MG63 (cell line): ENCODE measurements around the gene CEACAM3. TPM values are rescaled to one million over a fixed set of nuclear protein-coding genes. Genes with fewer than 3 reads are reported as not detected.

Experiments used
- DNase-seq: peaks from one replicate; pipeline ENCODE4 v3.0.0-alpha.2; 2020
- H3K27me3 ChIP-seq: fragments of 250-450 bp; sonication (Bioruptor Pico); 2 replicates; pipeline ENCODE4 v1.5.1; 2020; ENCODE audit warnings: mild to moderate bottlenecking, moderate library complexity
- H3K36me3 ChIP-seq: fragments of 250-450 bp; sonication (Bioruptor Pico); 2 replicates; pipeline ENCODE4 v1.5.1; 2020; ENCODE audit warnings: mild to moderate bottlenecking, moderate library complexity
- H3K4me3 ChIP-seq: fragments of 250-450 bp; sonication (Bioruptor Pico); 2 replicates; pipeline ENCODE4 v1.5.1; 2020; ENCODE audit warnings: mild to moderate bottlenecking, moderate library complexity
- H3K9me3 ChIP-seq: fragments of 250-450 bp; sonication (Bioruptor Pico); 2 replicates; pipeline ENCODE4 v1.5.1; 2020; ENCODE audit warnings: mild to moderate bottlenecking, moderate library complexity
- total RNA-seq: library from RNA; depleted of rRNA; stranded (reverse); fragments of >200 nt; shearing (Covaris generic); gene quantifications from 2 replicates; pipeline ENCODE4 v1.2.3, GENCODE V29; 2014; ENCODE audit warnings: low replicate concordance

CEACAM3 gene
- total RNA-seq, 1 experiment from 2014 or later: not detected

- Histone ChIP-seq H3K36me3 (no peaks in the 10 kb centered on the region), H3K9me3 (no peaks in the 10 kb centered on the region)
- DNase-seq: no peak
Observed at GRCh38 chr19:41811981-41812380, 15.6 kb downstream of the CEACAM3 start.

DNA sequence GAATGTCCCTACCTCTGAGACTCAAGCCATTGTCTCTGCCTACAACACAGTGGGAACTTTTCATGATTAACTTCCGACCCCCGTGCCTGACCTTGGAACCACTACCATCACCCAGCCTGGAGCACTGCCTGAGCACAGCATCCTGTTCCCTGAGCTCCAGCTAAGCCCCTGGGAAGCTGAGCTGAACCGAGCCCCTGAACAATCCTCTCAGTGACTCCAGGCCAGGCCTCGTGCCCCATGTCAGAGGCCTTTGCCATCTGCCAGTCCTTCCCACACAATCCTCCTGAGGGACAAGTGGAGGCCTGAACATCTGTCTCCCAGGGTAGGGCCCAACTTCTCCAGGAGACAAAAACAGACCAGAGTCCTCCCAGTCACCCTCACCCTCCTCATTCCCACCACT, 17.5 kb downstream of the CEACAM3 start:
- no peaks in the 10 kb centered on the region for H3K36me3 ChIP-seq
- peaks cover 24% of the 10 kb centered on the region for H3K27me3 ChIP-seq
- DNase-seq: no peak
- no peaks in the 10 kb centered on the region for H3K9me3 ChIP-seq
- no peak overlapping the region for H3K4me3 ChIP-seq

More at GRCh38 chr19:41811981-41812380, 15.6 kb downstream of the CEACAM3 start:
- H3K27me3 ChIP-seq: peaks cover 16% of the 10 kb centered on the region
- H3K4me3 ChIP-seq: no peak overlapping the region

DNA sequence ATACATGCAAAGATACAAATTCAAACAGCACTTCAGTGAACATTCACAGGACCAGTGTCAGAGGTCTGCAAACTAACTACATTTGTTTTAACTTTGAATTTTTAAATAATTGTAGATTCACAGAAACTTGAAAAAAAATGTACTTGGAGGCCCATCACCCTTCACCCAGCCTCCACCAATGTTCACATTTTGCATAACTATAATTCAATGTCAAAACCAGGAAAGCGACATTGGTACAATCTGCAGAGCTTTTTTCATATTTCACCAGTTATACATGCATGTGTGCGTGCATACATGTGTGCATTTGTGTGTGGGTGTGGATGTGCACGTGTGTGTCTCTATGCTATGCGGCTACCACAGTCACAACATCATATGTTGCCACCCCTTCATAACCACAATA, 18.9 kb downstream of the CEACAM3 start:
- no peaks in the 10 kb centered on the region for H3K9me3 ChIP-seq

DNA sequence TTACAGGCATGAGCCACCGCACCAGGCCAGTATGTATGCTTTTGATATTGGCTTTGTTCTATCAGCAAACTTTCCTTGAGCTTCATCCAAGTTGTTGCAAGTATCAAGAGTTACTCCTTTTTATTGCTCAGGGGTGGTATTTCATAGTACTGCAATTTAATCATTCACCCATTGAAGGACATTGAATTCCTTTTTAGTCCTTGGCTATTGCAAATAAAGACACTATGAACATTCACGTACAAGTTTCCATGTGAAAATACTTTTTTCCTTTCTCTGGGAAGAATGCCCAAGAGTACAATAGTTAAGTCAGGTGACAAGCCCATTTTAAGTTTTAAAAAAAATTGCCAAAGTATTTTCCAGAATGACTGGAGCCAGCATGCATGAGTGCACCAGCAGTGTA, 20.4 kb downstream of the CEACAM3 start:
- Histone ChIP-seq H3K27me3 (peaks cover 40% of the 10 kb centered on the region), H3K36me3 (no peaks in the 10 kb centered on the region), H3K9me3 (no peaks in the 10 kb centered on the region), H3K4me3 (no peak overlapping the region)
- no peak for DNase-seq

More for the DNA sequence above, 18.9 kb downstream of the CEACAM3 start:
- Histone ChIP-seq H3K27me3 (peaks cover 30% of the 10 kb centered on the region), H3K36me3 (no peaks in the 10 kb centered on the region), H3K4me3 (no peak overlapping the region)
- DNase-seq: no peak

GRCh38 chr19:41821003-41821735, 24.8 kb downstream of the CEACAM3 start:
- H3K36me3 ChIP-seq: no peaks in the 10 kb centered on the region
- H3K9me3 ChIP-seq: no peaks in the 10 kb centered on the region
- DNase-seq: no peak
- no peak overlapping the region for H3K4me3 ChIP-seq
- peaks cover 34% of the 10 kb centered on the region for H3K27me3 ChIP-seq

DNA sequence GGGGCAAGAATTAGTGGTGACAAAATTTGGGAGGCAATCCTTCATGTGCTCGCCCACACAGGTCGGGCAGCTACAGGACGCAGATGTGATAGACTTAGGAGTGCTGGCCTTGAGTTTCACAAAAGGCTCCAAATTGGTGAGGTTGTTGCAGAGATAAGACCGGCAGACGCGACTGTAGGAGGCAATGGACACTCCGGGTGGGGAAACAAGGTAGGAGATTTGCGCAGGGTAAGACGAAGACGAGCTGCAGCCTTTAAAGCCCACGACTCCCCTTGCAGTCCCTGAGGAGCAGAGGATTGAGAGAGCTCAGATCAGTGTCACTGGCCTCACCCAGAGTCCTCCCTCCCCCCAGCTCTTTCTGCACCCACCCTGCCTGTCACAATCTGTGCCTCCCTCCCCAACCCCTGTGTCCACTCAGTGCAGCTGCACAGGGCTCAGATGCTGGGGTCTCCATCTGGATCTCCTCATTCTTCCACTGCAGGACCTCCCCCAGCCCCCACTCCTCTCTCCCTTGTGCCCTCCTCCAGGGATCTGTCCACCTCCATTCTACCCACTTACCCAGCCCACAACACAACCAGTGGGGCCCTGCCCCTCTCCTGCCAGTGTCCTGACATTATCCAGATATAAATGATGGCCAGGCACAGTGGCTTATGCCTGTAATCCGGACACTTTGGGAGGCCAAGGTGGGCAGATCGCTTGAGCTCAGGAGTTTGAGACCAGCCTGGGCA, 41.8 kb downstream of the CEACAM3 start:
- Histone ChIP-seq H3K9me3 (no peaks in the 10 kb centered on the region; the same call in 1 of the 2 replicates), H3K4me3 (no peak overlapping the region), H3K27me3 (peaks cover 67% of the 10 kb centered on the region), H3K36me3 (no peaks in the 10 kb centered on the region)
- no peak for DNase-seq

DNA sequence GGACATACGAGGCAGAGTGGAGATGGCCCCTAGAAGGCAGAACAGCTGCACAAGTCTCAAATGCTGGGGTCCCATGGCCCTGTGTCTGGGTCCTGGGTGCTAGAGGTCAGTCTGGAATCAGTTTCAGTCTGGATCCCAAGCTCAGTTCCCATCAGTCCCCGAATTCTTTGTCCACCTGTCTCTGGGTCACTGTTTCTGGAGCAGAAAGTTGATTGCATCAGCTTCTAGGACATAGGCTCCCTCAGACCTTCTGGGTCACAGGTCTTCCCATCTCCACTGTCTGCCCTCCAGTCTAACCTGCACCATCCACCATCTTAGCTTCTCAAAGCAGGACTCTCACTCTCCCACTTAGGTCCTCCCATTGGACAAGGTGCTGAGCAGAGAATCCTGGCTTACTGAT, 42.8 kb downstream of the CEACAM3 start:
- H3K9me3 ChIP-seq: no peaks in the 10 kb centered on the region; the same call in 1 of the 2 replicates
- no peaks in the 10 kb centered on the region for H3K36me3 ChIP-seq
- no peak for DNase-seq
- H3K4me3 ChIP-seq: no peak overlapping the region
- H3K27me3 ChIP-seq: peaks cover 66% of the 10 kb centered on the region

GRCh38 chr19:41843371-41843770, 47.0 kb downstream of the CEACAM3 start:
- DNase-seq: no peak
- no peaks in the 10 kb centered on the region for H3K36me3 ChIP-seq
- H3K4me3 ChIP-seq: no peak overlapping the region
- H3K27me3 ChIP-seq: peaks cover 35% of the 10 kb centered on the region
- H3K9me3 ChIP-seq: no peaks in the 10 kb centered on the region; the same call in 1 of the 2 replicates

- Histone ChIP-seq H3K4me3 (no peak within 1 kb of the TSS), H3K9me3 (no peaks in the 10 kb centered on the region; the same call in 1 of the 2 replicates), H3K27me3 (peaks cover 25% of the 10 kb centered on the region), H3K36me3 (no peaks in the 10 kb centered on the region)
- DNase-seq: no peak
Observed at GRCh38 chr19:41844601-41845000, 48.2 kb downstream of the CEACAM3 start, which contains the start of gene LYPD4. LYPD4 (minus strand) TSS chr19:41844683; CDS start chr19:41839285, 5,398 bp downstream.

DNA sequence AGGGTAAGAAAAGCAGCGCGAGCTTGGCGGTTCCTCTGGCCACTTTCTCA, 48.4 kb downstream of the CEACAM3 start, which contains the start of gene DMRTC2:
Gene DMRTC2, plus strand, starts transcription at position 42 of the 50 bp plus-strand sequence. CDS start 2,387 bp downstream, outside the sequence.
- no peak within 1 kb of the TSS for H3K4me3 ChIP-seq
- DNase-seq: no peak
- H3K36me3 ChIP-seq: no peaks in the 10 kb centered on the region
- H3K9me3 ChIP-seq: no peaks in the 10 kb centered on the region; the same call in 1 of the 2 replicates
- peaks cover 24% of the 10 kb centered on the region for H3K27me3 ChIP-seq

- Histone ChIP-seq H3K27me3 (peaks cover 21% of the 10 kb centered on the region), H3K4me3 (no peak overlapping the region), H3K36me3 (no peaks in the 10 kb centered on the region), H3K9me3 (no peaks in the 10 kb centered on the region; the same call in 1 of the 2 replicates)
- no peak for DNase-seq
Observed at GRCh38 chr19:41845051-41845590, 48.7 kb downstream of the CEACAM3 start.

DNA sequence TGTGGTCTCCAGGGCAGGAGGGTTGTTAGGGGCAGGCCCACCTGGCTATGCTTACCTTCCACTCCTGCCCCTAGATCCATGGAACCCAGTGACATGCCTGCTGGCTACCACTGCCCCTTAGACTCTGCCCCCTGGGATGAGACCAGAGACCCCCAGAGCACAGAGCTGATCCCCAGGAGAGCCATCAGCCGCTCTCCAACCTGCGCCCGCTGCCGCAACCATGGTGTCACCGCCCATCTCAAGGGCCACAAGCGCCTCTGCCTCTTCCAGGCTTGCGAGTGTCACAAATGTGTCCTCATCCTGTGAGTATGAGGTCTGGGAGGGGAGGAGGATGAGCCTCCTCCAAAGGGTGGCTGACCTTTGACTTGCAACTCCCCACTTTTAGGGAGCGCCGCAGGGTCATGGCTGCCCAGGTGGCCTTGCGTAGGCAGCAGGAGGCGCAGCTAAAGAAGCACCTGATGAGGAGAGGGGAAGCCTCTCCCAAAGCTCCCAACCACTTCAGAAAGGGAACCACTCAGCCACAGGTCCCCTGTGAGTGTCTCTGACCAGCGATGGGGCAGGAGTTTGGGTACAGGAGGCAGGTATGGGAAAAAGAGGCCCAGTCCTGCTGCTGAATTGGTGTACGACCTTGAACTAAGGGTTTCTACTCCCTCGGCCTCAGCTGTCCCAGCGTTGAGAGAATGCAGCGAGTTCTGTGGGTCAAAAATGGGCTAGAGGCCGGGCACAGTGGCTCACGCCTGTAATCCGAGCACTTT, 51.1 kb downstream of the CEACAM3 start:
- Histone ChIP-seq H3K4me3 (no peak overlapping the region), H3K36me3 (no peaks in the 10 kb centered on the region), H3K27me3 (peaks cover 24% of the 10 kb centered on the region), H3K9me3 (no peaks in the 10 kb centered on the region)
- DNase-seq: no peak

- no peak overlapping the region for H3K4me3 ChIP-seq
- H3K9me3 ChIP-seq: no peaks in the 10 kb centered on the region
- peaks cover 34% of the 10 kb centered on the region for H3K27me3 ChIP-seq
- no peak for DNase-seq
- no peaks in the 10 kb centered on the region for H3K36me3 ChIP-seq
Observed at GRCh38 chr19:41848666-41849065, 52.3 kb downstream of the CEACAM3 start.

DNA sequence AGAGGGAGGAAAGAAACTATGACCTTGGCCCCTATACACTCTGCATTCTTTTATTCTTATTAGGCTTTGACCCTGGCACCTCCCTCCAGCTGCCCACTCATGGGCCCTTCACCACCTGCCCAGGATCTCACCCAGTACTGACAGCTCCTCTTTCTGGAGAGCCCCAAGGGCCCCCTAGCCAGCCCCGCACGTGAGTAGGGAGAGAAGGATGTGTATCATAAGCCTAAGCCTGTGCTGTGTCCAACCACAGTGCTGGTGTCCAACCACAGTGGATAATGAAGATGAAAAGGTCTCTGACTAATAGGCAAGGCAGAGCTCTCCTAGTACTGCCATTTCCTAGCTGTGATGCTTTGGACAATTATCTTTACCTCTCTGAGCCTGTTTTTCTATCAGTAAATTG, 52.7 kb downstream of the CEACAM3 start:
- Histone ChIP-seq H3K27me3 (peaks cover 37% of the 10 kb centered on the region), H3K36me3 (no peaks in the 10 kb centered on the region), H3K9me3 (no peaks in the 10 kb centered on the region), H3K4me3 (no peak overlapping the region)
- no peak for DNase-seq

GRCh38 chr19:41850381-41850780, 54.0 kb downstream of the CEACAM3 start:
- peaks cover 48% of the 10 kb centered on the region for H3K27me3 ChIP-seq

GRCh38 chr19:41851456-41851855, 55.1 kb downstream of the CEACAM3 start:
- Histone ChIP-seq H3K4me3 (no peak overlapping the region), H3K27me3 (peaks cover 45% of the 10 kb centered on the region), H3K36me3 (no peaks in the 10 kb centered on the region), H3K9me3 (no peaks in the 10 kb centered on the region)
- DNase-seq: no peak

More at GRCh38 chr19:41850381-41850780, 54.0 kb downstream of the CEACAM3 start:
- H3K4me3 ChIP-seq: no peak overlapping the region
- no peaks in the 10 kb centered on the region for H3K36me3 ChIP-seq
- DNase-seq: no peak
- H3K9me3 ChIP-seq: no peaks in the 10 kb centered on the region

DNA sequence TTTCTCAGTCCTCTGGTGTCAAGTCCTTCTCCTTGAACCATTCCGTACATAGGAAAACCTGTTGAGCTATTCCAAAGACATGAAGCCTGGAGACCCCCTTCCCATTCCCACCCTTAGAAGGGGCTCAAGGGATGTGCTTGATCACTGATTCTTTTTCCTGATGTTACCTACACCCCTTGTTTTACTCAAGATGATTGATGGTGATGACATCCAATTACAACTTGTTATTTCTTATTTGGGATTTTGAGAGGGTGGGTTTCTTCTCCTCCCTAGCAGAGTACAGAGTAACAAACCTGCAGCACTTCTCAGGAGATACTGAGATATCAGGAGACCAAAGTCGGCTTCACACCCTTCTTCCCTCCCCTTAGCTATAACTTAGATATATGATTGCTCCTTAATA, 57.0 kb downstream of the CEACAM3 start:
- DNase-seq: no peak
- Histone ChIP-seq H3K36me3 (no peaks in the 10 kb centered on the region), H3K27me3 (peaks cover 44% of the 10 kb centered on the region), H3K9me3 (no peaks in the 10 kb centered on the region), H3K4me3 (no peak overlapping the region)
